SK-N-SH treated with all-trans-retinoic acid at 6 μM for 48 hours (cell line): ENCODE measurements around the gene RAB5IF.

Experiments used
- ATAC-seq: fragments of 200-7000 bp; cut with Tn5 transposase; 3 replicates; pipeline ENCODE4 v1.9.1; 2020; ENCODE audit warnings: mild to moderate bottlenecking, moderate library complexity
- ARNTL ChIP-seq: fragments of 450-650 bp; formaldehyde crosslinking; IDR thresholded peaks from 2 replicates; pipeline ENCODE4 v1.5.0; 2020; ENCODE audit warnings: low read depth, mild to moderate bottlenecking, moderate library complexity, borderline replicate concordance
- BACH2 ChIP-seq: fragments of 250-450 bp; sonication (Bioruptor Pico); IDR thresholded peaks from 2 replicates; pipeline ENCODE4 v1.9.0; 2021; ENCODE audit warnings: mild to moderate bottlenecking, borderline replicate concordance
- CSDC2 ChIP-seq: fragments of 250-450 bp; sonication (Bioruptor Pico); IDR thresholded peaks from 2 replicates; pipeline ENCODE4 v1.5.0; 2020; ENCODE audit warnings: mild to moderate bottlenecking, moderate library complexity
- ESRRG ChIP-seq: fragments of 250-450 bp; sonication (Bioruptor Pico); IDR thresholded peaks from 2 replicates; pipeline ENCODE4 v1.6.1; 2021; ENCODE audit warnings: mild to moderate bottlenecking
- GLIS3 ChIP-seq: fragments of 250-450 bp; sonication (Bioruptor Pico); IDR thresholded peaks from 2 replicates; pipeline ENCODE4 v1.5.0; 2020; ENCODE audit warnings: mild to moderate bottlenecking, moderate library complexity
- ISL1 ChIP-seq: fragments of 250-450 bp; sonication (Bioruptor Pico); IDR thresholded peaks from 2 replicates; pipeline ENCODE4 v2.1.2; 2022; ENCODE audit warnings: mild to moderate bottlenecking, moderate library complexity
- OSR1 ChIP-seq: fragments of 250-450 bp; sonication (Bioruptor Pico); IDR thresholded peaks from 2 replicates; pipeline ENCODE4 v1.8.0; 2022; ENCODE audit warnings: moderate library complexity, mild to moderate bottlenecking, inconsistent platforms
- PATZ1 ChIP-seq: fragments of 250-450 bp; sonication (Bioruptor Pico); IDR thresholded peaks from 2 replicates; pipeline ENCODE4 v1.8.0; 2020; ENCODE audit warnings: mild to moderate bottlenecking, moderate library complexity, borderline replicate concordance
- POU6F1 ChIP-seq: fragments of 250-450 bp; sonication (Bioruptor Pico); IDR thresholded peaks from 2 replicates; pipeline ENCODE4 v1.8.0; 2021; ENCODE audit warnings: low read depth, mild to moderate bottlenecking, moderate library complexity, borderline replicate concordance
- PPARA ChIP-seq: fragments of 250-450 bp; sonication (Bioruptor Pico); IDR thresholded peaks from 2 replicates; pipeline ENCODE4 v1.5.0; 2020; ENCODE audit warnings: mild to moderate bottlenecking, borderline replicate concordance
- RARB ChIP-seq: fragments of 250-450 bp; sonication (Bioruptor Pico); IDR thresholded peaks from 2 replicates; pipeline ENCODE4 v1.8.0; 2021; ENCODE audit warnings: mild to moderate bottlenecking, moderate library complexity
- SNAI2 ChIP-seq: fragments of 250-450 bp; sonication (Bioruptor Pico); IDR thresholded peaks from 2 replicates; pipeline ENCODE4 v1.5.0; 2020; ENCODE audit warnings: mild to moderate bottlenecking, moderate library complexity
- TCF4 ChIP-seq: fragments of 250-450 bp; sonication (Bioruptor Pico); IDR thresholded peaks from 2 replicates; pipeline ENCODE4 v1.8.0; 2021; ENCODE audit warnings: mild to moderate bottlenecking, moderate library complexity, borderline replicate concordance
- TOX ChIP-seq: fragments of 250-450 bp; sonication (Bioruptor Pico); IDR thresholded peaks from 2 replicates; pipeline ENCODE4 v1.8.0; 2021; ENCODE audit warnings: mild to moderate bottlenecking, moderate library complexity, borderline replicate concordance
- TSHZ2 ChIP-seq: fragments of 250-450 bp; sonication (Bioruptor Pico); IDR thresholded peaks from 2 replicates; pipeline ENCODE4 v1.5.0; 2020; ENCODE audit warnings: mild to moderate bottlenecking, moderate library complexity
- ZC3H10 ChIP-seq: fragments of 250-450 bp; sonication (Bioruptor Pico); IDR thresholded peaks from 2 replicates; pipeline ENCODE4 v1.5.1; 2021; ENCODE audit warnings: mild to moderate bottlenecking, moderate library complexity
- ZFP3 ChIP-seq: fragments of 250-450 bp; sonication (Bioruptor Pico); IDR thresholded peaks from 2 replicates; pipeline ENCODE4 v1.5.0; 2020; ENCODE audit warnings: mild to moderate bottlenecking, moderate library complexity
- ZNF565 ChIP-seq: fragments of 450-650 bp; formaldehyde crosslinking; conservative IDR thresholded peaks from 2 replicates; pipeline ENCODE4 v1.5.0; 2020; ENCODE audit warnings: low read depth, mild to moderate bottlenecking, moderate library complexity
- ZNF70 ChIP-seq: fragments of 450-650 bp; formaldehyde crosslinking; IDR thresholded peaks from 2 replicates; pipeline ENCODE4 v1.5.0; 2020; ENCODE audit warnings: mild to moderate bottlenecking, moderate library complexity
- ZNF8 ChIP-seq: fragments of 450-650 bp; formaldehyde crosslinking; IDR thresholded peaks from 2 replicates; pipeline ENCODE4 v1.5.0; 2020; ENCODE audit warnings: mild to moderate bottlenecking, moderate library complexity

The RAB5IF gene

GRCh38 chr20:36614781-36615557 is 9.4 kb downstream of the RAB5IF start:
- TF ChIP-seq ESRRG (CRISPR knock-in tag), result no peak
- TF ChIP-seq ARNTL (CRISPR knock-in tag), result no peak
- ATAC-seq, result no peak

GRCh38 chr20:36620917-36621316 is 15.3 kb downstream of the RAB5IF start:
- ATAC-seq, result no peak
- TF ChIP-seq ZNF70 (CRISPR knock-in tag) (no peak), POU6F1 (CRISPR knock-in tag) (no peak), ZNF8 (no peak), CSDC2 (CRISPR knock-in tag) (no peak), PPARA (no peak), ZC3H10 (no peak), TOX (CRISPR knock-in tag) (no peak), PATZ1 (CRISPR knock-in tag) (no peak), RARB (CRISPR knock-in tag) (no peak), TSHZ2 (no peak), GLIS3 (CRISPR knock-in tag) (no peak), ZNF565 (CRISPR knock-in tag) (no peak), ISL1 (CRISPR knock-in tag) (no peak), ESRRG (CRISPR knock-in tag) (no peak), OSR1 (CRISPR knock-in tag) (no peak)
- TF ChIP-seq, all 23 proteins: peak for 0

GRCh38 chr20:36623444-36623843 is 17.9 kb downstream of the RAB5IF start:
- no peak for ATAC-seq
- TF ChIP-seq SNAI2 (CRISPR knock-in tag) (no peak), TCF4 (no peak), BACH2 (CRISPR knock-in tag) (no peak), PPARA (no peak)

GRCh38 chr20:36624068-36624943 is 18.7 kb downstream of the RAB5IF start:
- TF ChIP-seq ZFP3 (CRISPR knock-in tag) (no peak), BACH2 (CRISPR knock-in tag) (no peak), TSHZ2 (no peak), ZNF70 (CRISPR knock-in tag) (no peak), CSDC2 (CRISPR knock-in tag) (no peak), ESRRG (CRISPR knock-in tag) (no peak), SNAI2 (CRISPR knock-in tag) (no peak), OSR1 (CRISPR knock-in tag) (no peak)
- no peak for ATAC-seq
